ENCODE measurements around the gene TNS1. TPM values are rescaled to one million over a fixed set of nuclear protein-coding genes. Genes with fewer than 3 reads are reported as not detected.

Gene TNS1
- total RNA-seq, 4 donors from 2014 or later = 23.1 to 156 (median 81.1) TPM

DNA sequence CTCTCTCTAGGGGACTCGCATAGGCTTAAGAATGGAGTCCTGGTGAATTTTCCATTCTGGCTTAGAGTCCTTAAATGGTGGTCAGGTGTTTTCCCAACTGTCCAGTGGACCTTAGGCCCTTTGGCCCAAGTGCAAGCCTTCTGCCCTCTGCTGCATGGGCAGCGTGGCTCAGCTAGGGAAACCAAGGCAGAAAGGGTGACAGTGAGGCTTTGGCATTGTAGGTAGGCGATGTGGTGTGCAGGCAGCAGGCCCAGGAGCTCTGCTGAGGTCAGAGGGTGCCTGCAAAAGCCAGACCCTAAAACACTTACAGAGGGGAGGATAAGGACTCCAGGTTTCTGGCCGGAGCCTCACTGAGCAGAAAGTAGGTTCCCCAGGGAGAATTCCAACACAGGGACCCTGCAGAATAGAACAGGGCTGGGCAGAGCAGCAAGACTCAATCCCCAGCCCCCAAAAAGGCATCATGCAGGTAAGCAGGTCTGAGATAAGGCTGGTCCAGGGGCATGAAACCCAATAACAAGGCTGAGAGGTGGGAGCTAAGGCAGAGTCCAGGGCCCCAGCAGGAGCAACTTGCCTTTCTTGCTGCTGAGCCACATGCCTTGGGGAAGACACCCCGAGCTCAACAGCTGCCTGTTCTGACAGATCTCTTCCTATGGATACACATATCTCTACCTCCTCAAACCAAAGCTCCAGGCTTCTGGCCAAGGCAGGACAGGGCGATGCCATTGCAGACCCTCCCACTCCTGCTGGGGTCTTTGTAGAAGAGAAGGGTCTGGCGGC lies 199.7 kb downstream of the TNS1 start:
- TF ChIP-seq, protein P1, sequence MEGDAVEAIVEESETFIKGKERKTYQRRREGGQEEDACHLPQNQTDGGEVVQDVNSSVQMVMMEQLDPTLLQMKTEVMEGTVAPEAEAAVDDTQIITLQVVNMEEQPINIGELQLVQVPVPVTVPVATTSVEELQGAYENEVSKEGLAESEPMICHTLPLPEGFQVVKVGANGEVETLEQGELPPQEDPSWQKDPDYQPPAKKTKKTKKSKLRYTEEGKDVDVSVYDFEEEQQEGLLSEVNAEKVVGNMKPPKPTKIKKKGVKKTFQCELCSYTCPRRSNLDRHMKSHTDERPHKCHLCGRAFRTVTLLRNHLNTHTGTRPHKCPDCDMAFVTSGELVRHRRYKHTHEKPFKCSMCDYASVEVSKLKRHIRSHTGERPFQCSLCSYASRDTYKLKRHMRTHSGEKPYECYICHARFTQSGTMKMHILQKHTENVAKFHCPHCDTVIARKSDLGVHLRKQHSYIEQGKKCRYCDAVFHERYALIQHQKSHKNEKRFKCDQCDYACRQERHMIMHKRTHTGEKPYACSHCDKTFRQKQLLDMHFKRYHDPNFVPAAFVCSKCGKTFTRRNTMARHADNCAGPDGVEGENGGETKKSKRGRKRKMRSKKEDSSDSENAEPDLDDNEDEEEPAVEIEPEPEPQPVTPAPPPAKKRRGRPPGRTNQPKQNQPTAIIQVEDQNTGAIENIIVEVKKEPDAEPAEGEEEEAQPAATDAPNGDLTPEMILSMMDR (IDR thresholded peaks at IDR 0.05) = no peak
- TF ChIP-seq POLR2A (IDR thresholded peaks at IDR 0.05) = no peak
- Histone ChIP-seq H3K4me1 (peaks cover 0 to 29% (median 0%) of the 10 kb centered on the region in 4 donors), H3K9me3 (no peaks in the 10 kb centered on the region), H3K4me3 (no peak overlapping the region), H3K27me3 (no peaks in the 10 kb centered on the region), H3K27ac (no peak overlapping the region), H3K36me3 (peaks cover 0 to 31% (median 0%) of the 10 kb centered on the region in 3 donors)
- peak in 1 of 3 donors; percentile 34 for DNase-seq

DNA sequence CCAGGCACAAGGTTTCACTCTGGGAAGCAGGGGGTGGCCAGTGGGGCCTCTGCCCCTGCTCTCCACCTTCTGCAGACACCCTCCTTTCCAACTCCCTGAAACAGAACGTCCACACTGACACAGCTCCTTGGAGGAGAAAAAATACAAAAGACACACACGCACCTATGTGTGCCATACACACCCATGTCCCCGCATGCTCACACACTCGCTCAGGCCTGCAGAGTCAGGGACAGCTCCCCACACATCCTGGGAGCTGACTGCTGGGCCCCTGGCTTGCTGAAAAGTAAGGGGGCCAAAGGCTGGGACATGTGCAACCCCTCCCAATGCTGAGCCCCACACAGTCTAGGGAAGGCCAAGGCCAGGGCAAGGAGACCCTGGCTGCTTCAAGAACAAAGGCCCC lies 200.5 kb downstream of the TNS1 start:
- Histone ChIP-seq H3K36me3 (peaks cover 0 to 23% (median 0%) of the 10 kb centered on the region in 3 donors), H3K4me3 (no peak overlapping the region), H3K9me3 (no peaks in the 10 kb centered on the region), H3K4me1 (peaks cover 0 to 26% (median 0%) of the 10 kb centered on the region in 4 donors), H3K27me3 (no peaks in the 10 kb centered on the region), H3K27ac (no peak overlapping the region)
- DNase-seq = peak in 1 of 3 donors; percentile 23
- no peak for TF ChIP-seq POLR2A (IDR thresholded peaks at IDR 0.05)
- TF ChIP-seq, protein P1 (IDR thresholded peaks at IDR 0.05) = no peak

DNA sequence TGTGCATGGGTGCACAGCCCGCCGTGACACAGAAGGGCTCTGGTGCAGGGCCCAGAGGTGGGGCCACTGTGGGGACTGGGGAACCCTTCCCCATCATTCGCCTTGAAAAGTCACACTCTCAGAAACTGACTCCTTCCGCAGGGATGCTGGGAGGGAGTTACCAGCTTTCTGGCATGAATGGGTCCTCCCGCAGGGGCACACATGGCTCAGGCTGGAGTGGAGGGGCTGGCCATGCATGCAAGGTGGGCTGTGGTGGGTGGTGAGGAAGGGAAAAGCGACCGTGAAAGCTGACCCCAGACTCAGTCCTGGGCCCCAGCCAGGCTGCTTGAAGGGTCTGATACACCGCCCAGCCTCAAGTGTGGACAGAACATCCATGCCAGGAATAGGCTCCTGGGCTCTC lies 201.1 kb downstream of the TNS1 start:
- Histone ChIP-seq H3K9me3 (no peaks in the 10 kb centered on the region), H3K4me3 (no peak overlapping the region), H3K4me1 (peaks cover 0 to 24% (median 0%) of the 10 kb centered on the region in 4 donors), H3K27ac (no peak overlapping the region), H3K36me3 (peaks cover 0 to 19% (median 0%) of the 10 kb centered on the region in 3 donors), H3K27me3 (no peaks in the 10 kb centered on the region)
- TF ChIP-seq, protein P1 (IDR thresholded peaks at IDR 0.05) = no peak
- no peak for TF ChIP-seq POLR2A (IDR thresholded peaks at IDR 0.05)
- DNase-seq = peak in 1 of 3 donors; percentile 41

DNA sequence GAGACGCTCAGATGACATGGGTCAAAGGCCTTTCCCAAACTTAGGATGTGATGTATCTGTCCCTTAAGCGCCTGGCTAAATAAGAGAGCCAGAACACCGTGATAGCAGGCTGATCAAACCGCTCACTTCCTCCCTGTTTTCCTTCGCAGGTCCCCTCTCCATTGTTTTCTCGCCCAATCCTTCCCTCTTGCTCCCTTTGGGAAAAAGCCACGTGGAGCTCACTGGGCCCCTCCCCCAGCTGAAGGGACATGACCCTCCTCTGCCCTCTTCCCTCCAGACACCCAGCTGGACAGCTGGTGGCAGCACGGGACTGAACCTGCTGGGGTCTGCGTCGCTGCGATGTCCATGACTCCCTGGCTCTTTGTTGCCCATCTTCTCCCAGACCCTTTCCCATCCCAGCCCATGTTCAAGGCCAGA lies 201.7 kb downstream of the TNS1 start:
- Histone ChIP-seq H3K4me3 (no peak overlapping the region), H3K27ac (peak overlapping the region in 1 of 4 donors; percentile 9), H3K27me3 (no peaks in the 10 kb centered on the region), H3K4me1 (peaks cover 0 to 18% (median 0%) of the 10 kb centered on the region in 4 donors), H3K9me3 (no peaks in the 10 kb centered on the region), H3K36me3 (peaks cover 0 to 14% (median 0%) of the 10 kb centered on the region in 3 donors)
- no peak for TF ChIP-seq POLR2A (IDR thresholded peaks at IDR 0.05)
- TF ChIP-seq, protein P1 (IDR thresholded peaks at IDR 0.05) = no peak
- DNase-seq = peak in 1 of 3 donors; percentile 25

DNA sequence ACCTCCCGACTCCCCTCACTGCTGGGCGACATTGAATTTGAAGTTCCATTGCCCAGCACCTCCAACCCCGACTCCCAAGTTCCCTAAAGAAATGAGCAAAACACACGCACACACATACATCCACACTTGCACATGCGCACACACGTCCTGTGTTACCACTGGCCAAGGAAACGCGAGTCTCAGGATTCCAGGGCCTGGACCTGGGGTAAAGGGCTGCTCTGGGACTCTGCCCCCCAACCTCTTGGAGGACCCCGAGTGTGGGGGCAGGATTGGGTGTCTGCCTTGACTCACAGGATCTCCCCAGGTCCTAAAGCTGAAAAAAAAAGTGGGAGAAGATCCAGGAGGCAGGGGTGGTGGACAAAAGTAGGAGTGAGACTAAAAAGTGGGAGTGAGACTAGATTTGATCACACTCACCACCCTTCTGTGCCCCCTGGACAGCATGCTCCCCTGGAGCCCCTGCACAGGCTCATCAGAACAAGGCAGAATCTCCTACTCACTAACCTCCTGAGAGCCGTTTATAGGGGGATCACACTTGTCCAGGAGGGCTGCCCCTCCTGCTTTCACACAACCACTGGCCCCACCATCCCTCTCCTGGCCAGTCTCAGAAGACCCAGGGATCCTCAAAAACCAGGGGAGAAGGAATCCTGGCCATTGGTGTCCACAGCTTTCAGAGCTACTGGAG lies 202.2 kb downstream of the TNS1 start:
- Histone ChIP-seq H3K4me1 (peaks cover 0 to 14% (median 0%) of the 10 kb centered on the region in 4 donors), H3K27me3 (no peaks in the 10 kb centered on the region), H3K4me3 (no peak overlapping the region), H3K9me3 (no peaks in the 10 kb centered on the region), H3K36me3 (peaks cover 0 to 14% (median 0%) of the 10 kb centered on the region in 3 donors), H3K27ac (peak overlapping the region in 1 of 4 donors; percentile 9)
- DNase-seq = peak in 1 of 3 donors; percentile 35
- TF ChIP-seq POLR2A (IDR thresholded peaks at IDR 0.05) = no peak
- TF ChIP-seq, protein P1 (IDR thresholded peaks at IDR 0.05) = no peak

Measured in Peyer's patch (tissue), 4 donors.